ENCODE results near the gene CA12.

Gene CA12

DNA sequence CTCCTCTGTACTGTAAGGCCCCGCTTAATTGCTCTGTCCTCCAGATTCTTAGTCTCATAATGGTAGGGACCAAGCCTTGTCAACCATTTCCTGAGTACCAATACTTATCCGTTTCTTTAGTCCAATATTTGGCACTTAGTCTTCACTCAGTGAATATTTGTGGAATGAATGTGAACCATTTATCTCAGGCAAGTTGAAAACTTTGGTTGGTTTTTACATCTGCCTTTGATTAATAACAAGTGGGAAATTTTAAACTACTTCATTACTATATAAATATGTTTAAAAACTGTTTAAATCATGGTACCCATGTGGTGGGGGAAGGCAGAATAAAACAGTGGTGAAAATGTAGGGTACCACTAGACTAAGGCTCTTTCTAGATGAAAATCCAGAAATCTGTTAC lies 15.2 kb downstream of the CA12 start:
- TF ChIP-seq, protein P1, sequence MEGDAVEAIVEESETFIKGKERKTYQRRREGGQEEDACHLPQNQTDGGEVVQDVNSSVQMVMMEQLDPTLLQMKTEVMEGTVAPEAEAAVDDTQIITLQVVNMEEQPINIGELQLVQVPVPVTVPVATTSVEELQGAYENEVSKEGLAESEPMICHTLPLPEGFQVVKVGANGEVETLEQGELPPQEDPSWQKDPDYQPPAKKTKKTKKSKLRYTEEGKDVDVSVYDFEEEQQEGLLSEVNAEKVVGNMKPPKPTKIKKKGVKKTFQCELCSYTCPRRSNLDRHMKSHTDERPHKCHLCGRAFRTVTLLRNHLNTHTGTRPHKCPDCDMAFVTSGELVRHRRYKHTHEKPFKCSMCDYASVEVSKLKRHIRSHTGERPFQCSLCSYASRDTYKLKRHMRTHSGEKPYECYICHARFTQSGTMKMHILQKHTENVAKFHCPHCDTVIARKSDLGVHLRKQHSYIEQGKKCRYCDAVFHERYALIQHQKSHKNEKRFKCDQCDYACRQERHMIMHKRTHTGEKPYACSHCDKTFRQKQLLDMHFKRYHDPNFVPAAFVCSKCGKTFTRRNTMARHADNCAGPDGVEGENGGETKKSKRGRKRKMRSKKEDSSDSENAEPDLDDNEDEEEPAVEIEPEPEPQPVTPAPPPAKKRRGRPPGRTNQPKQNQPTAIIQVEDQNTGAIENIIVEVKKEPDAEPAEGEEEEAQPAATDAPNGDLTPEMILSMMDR (IDR thresholded peaks at IDR 0.05; ENCODE audit: borderline replicate concordance, insufficient read depth, low read depth, low read length), result no peak
- H3K4me3 ChIP-seq (ENCODE audit: low read depth, low read length), result no peak overlapping the region

DNA sequence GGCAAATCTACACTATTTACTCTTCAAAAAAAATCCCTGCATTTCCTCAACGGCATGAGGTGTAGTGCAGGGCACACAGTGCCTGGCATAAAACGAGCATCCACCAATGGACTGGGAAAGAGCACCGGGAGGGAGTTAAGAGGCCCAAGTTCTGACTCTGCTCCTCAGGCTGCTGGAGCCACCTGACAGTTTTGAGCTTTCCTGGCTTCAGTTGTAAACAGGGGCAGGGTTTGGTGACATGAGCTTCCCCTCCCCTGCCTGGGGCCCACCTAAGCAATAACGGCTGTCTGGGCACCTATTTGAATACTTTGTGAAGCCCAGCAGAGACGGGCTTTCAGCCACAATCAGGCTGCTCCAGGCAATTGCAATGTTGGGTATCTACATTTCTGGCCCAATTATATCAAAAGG lies 16.4 kb downstream of the CA12 start:
- TF ChIP-seq, protein P1 (IDR thresholded peaks at IDR 0.05; ENCODE audit: borderline replicate concordance, insufficient read depth, low read depth, low read length), result no peak
- no peak overlapping the region for H3K4me3 ChIP-seq (ENCODE audit: low read depth, low read length)

DNA sequence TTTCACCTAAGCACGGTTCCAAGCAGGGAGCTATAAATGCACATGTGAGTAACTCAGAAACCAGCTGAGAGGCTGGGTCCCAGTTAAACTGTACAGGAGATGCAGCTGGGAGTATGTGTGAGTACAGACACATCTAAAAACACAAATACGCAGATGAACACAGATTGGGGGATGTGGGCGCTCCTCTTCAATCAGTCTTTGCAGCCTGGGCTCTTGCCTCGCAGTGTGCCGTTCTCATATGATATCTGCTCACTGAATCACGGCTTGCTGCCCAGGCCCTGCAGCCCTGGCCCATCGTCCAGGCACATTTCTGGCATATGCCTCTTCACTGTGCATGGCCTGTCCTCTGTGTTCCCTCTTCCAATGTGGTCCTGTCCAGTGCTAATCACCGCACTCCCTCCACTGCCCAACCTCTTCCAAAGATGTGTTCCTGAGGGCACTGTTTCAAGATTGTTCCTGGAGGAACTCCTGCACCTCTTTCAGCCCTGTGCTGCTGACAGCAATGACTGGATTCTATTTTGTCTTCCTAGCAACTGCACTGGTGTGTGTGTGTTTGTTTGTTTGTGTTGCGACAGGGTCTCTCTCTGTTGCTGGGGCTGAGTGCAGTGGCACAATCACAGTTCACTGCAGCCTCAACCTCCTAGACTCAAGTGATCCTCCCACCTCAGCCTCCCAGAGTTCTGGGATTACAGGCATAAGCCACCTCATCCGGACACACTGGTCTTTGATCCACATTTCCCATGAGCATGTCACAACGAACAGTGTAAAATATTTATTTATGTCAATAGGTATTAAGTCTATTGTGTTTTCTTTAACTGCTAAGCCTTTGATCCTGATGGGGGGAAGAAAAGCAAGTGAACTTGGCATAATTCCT lies 17.0 kb downstream of the CA12 start:
- TF ChIP-seq, protein P1 (IDR thresholded peaks at IDR 0.05; ENCODE audit: borderline replicate concordance, insufficient read depth, low read depth, low read length), result no peak
- no peak overlapping the region for H3K4me3 ChIP-seq (ENCODE audit: low read depth, low read length)

DNA sequence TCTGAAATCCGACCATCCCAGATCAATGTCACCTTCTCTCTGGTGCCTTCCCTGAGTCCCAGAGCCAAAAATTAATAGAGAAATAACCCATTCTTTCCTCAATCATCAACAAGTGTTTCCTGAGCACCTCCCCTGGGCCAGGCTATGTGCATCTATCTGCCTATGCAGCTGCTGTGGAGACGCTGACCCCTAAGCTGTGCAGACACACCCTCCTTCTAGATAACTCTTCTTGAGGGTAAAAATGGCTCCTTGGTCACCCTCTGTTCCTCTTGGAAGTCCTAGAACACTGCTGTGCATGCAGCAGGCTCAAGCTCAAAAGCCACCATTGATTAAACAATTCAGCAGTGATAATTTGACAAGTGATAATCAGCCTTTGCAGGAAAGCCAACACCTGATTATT lies 18.4 kb downstream of the CA12 start:
- TF ChIP-seq, protein P1 (IDR thresholded peaks at IDR 0.05; ENCODE audit: borderline replicate concordance, insufficient read depth, low read depth, low read length), result no peak
- no peak overlapping the region for H3K4me3 ChIP-seq (ENCODE audit: low read depth, low read length)

DNA sequence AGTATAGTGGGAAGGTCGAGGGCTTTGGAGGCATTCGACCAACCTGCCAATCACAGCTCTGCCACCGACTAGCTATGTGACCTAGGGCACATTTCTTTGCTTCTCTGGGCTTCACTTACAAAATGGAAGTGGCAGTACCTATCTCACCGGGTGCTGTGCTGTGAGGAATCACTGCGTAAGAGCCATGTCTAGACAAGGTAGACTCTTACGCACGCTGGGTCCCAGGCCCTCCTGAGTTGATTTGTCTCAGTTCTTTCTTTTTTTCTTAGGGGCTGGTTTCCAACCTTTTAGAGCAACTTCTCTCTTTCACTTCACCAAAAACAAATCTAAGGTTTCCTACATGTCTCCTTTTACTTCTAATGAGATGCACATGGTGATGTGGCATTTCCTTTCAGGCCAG lies 18.8 kb downstream of the CA12 start:
- no peak overlapping the region for H3K4me3 ChIP-seq (ENCODE audit: low read depth, low read length)
- TF ChIP-seq, protein P1 (IDR thresholded peaks at IDR 0.05; ENCODE audit: borderline replicate concordance, insufficient read depth, low read depth, low read length), result no peak

DNA sequence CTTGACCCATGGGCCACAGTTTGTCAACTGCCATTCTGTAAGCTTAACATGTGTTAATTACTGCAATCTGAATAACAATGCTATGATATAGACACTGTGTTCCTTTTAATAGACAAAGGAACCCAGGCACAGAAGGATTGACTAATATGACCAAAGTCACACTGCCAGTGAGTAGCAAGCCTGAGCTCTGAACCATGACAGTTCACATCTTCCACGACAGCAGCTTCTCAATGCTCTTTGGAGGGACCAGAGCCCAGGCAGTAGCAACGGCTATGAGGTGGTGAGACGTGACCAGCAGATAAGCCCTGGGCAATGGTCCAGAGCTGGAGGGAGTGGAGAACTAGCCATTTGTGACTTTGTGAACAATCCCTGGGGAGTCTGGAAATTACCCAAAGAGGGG lies 19.4 kb downstream of the CA12 start:
- H3K4me3 ChIP-seq (ENCODE audit: low read depth, low read length), result no peak overlapping the region
- TF ChIP-seq, protein P1 (IDR thresholded peaks at IDR 0.05; ENCODE audit: borderline replicate concordance, insufficient read depth, low read depth, low read length), result no peak

DNA sequence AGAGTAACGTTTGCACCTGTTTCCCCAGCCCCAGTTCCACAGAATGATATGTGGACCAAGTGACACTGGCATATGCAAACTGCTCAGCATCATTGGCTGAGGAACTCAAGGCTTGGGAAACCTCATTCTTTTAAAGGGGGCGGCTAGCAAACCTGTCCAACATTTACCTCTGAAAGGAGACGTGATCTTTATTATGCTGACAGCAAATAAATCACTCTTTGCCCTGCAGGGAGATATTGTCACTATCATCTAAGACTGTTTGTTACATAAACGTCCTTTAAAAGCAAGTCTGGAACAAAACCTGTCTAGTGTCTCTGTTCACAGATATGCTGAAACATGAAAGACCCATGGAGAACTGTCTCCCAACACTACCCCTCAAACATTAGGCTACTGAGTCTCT lies 21.5 kb downstream of the CA12 start:
- TF ChIP-seq, protein P1 (IDR thresholded peaks at IDR 0.05; ENCODE audit: borderline replicate concordance, insufficient read depth, low read depth, low read length), result no peak
- H3K4me3 ChIP-seq (ENCODE audit: low read depth, low read length), result no peak overlapping the region
